Heart left ventricle (tissue), 16 donors: ENCODE results near the gene WWOX. TPM values are rescaled to one million over a fixed set of nuclear protein-coding genes. Genes with fewer than 3 reads are reported as not detected.

Source experiments
- ATAC-seq, 4 donors: fragments of 200-7000 bp; cut with Tn5 transposase; one replicate each; pipeline ENCODE4 v1.9.1; 2020 to 2022; ENCODE audit warnings: moderate library complexity in 4 of 4, mild to moderate bottlenecking in 3 of 4, moderate number of reproducible peaks in 1 of 4
- DNase-seq, 5 donors: peaks; one replicate each; pipeline ENCODE4 v3.0.0-alpha.2; 2020
- H3K27ac ChIP-seq, 12 donors: fragments of 200-600 bp; sonication (generic) in 4 of 12; one replicate each; pipeline versions ENCODE4 v1.5.0 to v1.8.0; 2016 to 2022; ENCODE audit warnings: mild to moderate bottlenecking in 2 of 12
- H3K27me3 ChIP-seq, 9 donors: fragments of 200-600 bp; sonication (generic) in 2 of 9; one replicate each; pipeline versions ENCODE4 v1.5.1 to v1.8.0; 2016 to 2022; ENCODE audit warnings: mild to moderate bottlenecking in 3 of 9
- H3K36me3 ChIP-seq, 9 donors: fragments of 200-600 bp; sonication (generic) in 2 of 9; one replicate each; pipeline versions ENCODE4 v1.5.0 to v1.8.0; 2018 to 2022; ENCODE audit warnings: mild to moderate bottlenecking in 2 of 9
- H3K4me1 ChIP-seq, 12 donors: fragments of 200-600 bp; sonication (generic) in 4 of 12; one replicate each; pipeline versions ENCODE4 v1.5.0 to v1.8.0; 2016 to 2022; ENCODE audit warnings: mild to moderate bottlenecking in 3 of 12
- H3K4me3 ChIP-seq, 12 donors: fragments of 200-600 bp; sonication (generic) in 4 of 12; one replicate each; pipeline versions ENCODE4 v1.5.0 to v1.8.0; 2017 to 2022; ENCODE audit warnings: mild to moderate bottlenecking in 9 of 12, moderate library complexity in 4 of 12
- H3K9me3 ChIP-seq, 12 donors: fragments of 200-600 bp; sonication (generic) in 4 of 12; one replicate each; pipeline versions ENCODE4 v1.5.0 to v1.8.0; 2016 to 2022; ENCODE audit warnings: mild to moderate bottlenecking in 1 of 12
- POLR2A ChIP-seq, 2 donors: fragments of 450-650 bp; IDR thresholded peaks; one replicate each; pipeline ENCODE4 v1.6.1; 2017; ENCODE audit warnings: antibody characterized with exemption in 2 of 2, mild to moderate bottlenecking in 2 of 2, moderate library complexity in 2 of 2
- WGBS, 4 donors: extraction: QIAGEN DNeasy Blood & Tissue Kit in 2 of 4; methylation state at CpG; one replicate each; pipeline versions ENCODE4 v1.1.5 to v1.1.7; 2013 to 2018; 5-methylcytosine and 5-hydroxymethylcytosine counted together
- intact Hi-C, 10 donors: fragments of 100-400 bp; cut with DNase I; formaldehyde crosslinking; loops; one replicate each; pipeline versions ENCODE4 v1.11.1 to v1.14.2; 2022
- polyA plus RNA-seq, 2 donors: library from polyadenylated mRNA; stranded (reverse); fragments of 200-250 nt; gene quantifications; one replicate each; pipeline ENCODE4 v1.2.3, GENCODE V29; 2013
- total RNA-seq, 9 donors: library from RNA; depleted of rRNA in 2 of 9; stranded (reverse); fragments of >200 nt in 2 of 9; fragmentation: NEBNext Ultra II Directional in 3 of 9; extraction: Animal tissue kit (Norgen Biotek cat#: 25700) in 3 of 9; gene quantifications; one replicate each; pipeline versions ENCODE4 v1.1.0 to v1.2.4, GENCODE V29; 2016 to 2023
- TF ChIP-seq, protein P1 (sequence below), 12 donors: fragments of 200-600 bp; sonication (generic) in 4 of 12; IDR thresholded peaks; one replicate each; pipeline versions ENCODE4 v1.5.0 to v1.8.0; 2018 to 2022; ENCODE audit warnings: antibody characterized with exemption in 12 of 12, mild to moderate bottlenecking in 5 of 12
- donor health status: ischemic (EF 13 %, LVEDD 7.1; RV severe dilation, severe dysfunction).
- donor health status: healthy with polysubstance abuse.
- donor health status: DM: no; HTN: yes; CAD: no.
- donor health status: DM: no; HTN: no; CAD: no.
- donor health status: ischemic (EF 25% LVEDD 6.9; RV normal size, moderate dysfunction).
- donor health status: ischemic (EF 25% LVEDD 5.7; RV mildly dilated, moderate dysfunction).
- donor health status: healthy.
- donor health status: DM: yes; HTN: yes; CAD: no.
- donor health status: ischemic (EF 35%, LVEDD 5.7; RV mildly dilated, moderate dysfunction).
- donor health status: nonischemic (EF 11% LVEDD 7.7; RV severe dilation, severe dysfunction).
- donor health status: DM: yes; HTN: yes; CAD: no.
- donor health status: PGD.
- donor health status: ischemic (EF 29% LVEDD 5.4; RV normal size, mild dysfunction).
- donor health status: nonischemic (EF 23%, LVEDD 6.1; RV moderate dilation, normal function).

Gene WWOX
- total and polyA plus RNA-seq, 11 donors: 4.3 to 18.3 (median 9.1) TPM

DNA sequence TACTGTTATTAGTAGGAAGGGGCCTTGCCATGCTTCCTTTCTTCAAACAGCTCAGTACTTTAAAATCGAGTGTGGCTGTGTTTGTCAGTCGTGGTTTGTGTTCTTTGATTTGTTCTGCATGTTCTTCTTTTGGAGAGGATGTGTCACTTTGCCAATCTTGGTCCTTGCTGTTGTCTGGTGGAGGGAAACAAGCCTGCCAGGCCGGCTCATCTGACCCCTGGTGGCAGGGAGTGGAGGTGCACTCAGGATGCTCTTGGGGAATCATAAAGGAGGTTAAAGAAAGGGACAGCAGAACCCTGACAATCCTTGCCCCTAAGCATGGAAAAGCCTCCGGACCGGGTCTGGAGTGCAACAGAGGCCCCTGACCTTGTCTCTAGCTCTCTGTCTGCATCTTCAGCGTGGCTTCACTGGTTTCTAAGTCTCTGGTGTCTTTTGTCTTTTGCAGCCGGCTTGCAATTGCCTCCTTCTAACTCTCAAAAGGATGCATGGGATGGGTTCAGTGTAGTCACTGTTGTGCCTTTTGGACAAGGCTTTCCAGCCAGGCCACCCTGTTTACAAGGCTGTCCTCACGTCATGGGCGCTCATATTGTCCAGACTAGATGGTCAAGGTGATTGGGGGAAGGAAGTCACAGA lies 135.8 kb downstream of the WWOX start:
- peak; percentile 47 to 76 (median 55) for DNase-seq
- TF ChIP-seq, protein P1, sequence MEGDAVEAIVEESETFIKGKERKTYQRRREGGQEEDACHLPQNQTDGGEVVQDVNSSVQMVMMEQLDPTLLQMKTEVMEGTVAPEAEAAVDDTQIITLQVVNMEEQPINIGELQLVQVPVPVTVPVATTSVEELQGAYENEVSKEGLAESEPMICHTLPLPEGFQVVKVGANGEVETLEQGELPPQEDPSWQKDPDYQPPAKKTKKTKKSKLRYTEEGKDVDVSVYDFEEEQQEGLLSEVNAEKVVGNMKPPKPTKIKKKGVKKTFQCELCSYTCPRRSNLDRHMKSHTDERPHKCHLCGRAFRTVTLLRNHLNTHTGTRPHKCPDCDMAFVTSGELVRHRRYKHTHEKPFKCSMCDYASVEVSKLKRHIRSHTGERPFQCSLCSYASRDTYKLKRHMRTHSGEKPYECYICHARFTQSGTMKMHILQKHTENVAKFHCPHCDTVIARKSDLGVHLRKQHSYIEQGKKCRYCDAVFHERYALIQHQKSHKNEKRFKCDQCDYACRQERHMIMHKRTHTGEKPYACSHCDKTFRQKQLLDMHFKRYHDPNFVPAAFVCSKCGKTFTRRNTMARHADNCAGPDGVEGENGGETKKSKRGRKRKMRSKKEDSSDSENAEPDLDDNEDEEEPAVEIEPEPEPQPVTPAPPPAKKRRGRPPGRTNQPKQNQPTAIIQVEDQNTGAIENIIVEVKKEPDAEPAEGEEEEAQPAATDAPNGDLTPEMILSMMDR (IDR thresholded peaks at IDR 0.05): peak; percentile 73 to 94 (median 87)
- TF ChIP-seq POLR2A (IDR thresholded peaks at IDR 0.05): no peak
- intact Hi-C loops: loop anchor here in 9 of 10 donors (2.0 to 10.0 kb wide), 10 partner anchors 108 to 1370 kb away; partner anchors contain the start of gene MAF (in 2 of the 9)

DNA sequence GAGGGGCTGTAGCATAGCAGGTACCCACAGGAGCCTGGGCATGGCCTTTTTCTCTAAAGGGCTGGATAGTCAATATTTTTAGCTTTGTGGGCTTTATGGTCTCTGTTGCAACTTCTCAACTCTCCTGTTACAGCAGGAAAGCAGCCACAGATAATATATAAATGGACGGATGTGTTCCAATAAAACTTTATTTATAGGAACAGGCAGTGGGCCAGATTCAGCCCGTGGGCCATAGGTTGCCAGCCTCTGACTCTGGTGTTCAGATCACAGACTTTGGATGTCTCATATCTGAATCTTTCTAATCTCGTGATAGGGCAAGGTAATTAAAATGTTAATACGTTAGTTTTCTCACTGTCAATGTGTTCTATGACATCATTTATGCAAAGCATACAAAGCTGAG lies 136.4 kb downstream of the WWOX start:
- Histone ChIP-seq H3K27ac (no peak overlapping the region), H3K4me1 (peaks cover 0 to 18% (median 5%) of the 10 kb centered on the region in 12 donors), H3K9me3 (no peaks in the 10 kb centered on the region), H3K27me3 (no peaks in the 10 kb centered on the region), H3K4me3 (no peak overlapping the region), H3K36me3 (no peaks in the 10 kb centered on the region)
- WGBS, 4 donors: 75 to 89% (median 85%) methylated on average over 4 of the region's 4 CpGs
- intact Hi-C loops: loop anchor here in 9 of 10 donors (2.0 to 10.0 kb wide), 10 partner anchors 109 to 1369 kb away; partner anchors contain the start of gene MAF (in 2 of the 9)
- ATAC-seq (no peak), DNase-seq (no peak)
- TF ChIP-seq, protein P1 (IDR thresholded peaks at IDR 0.05): no peak
- no peak for TF ChIP-seq POLR2A (IDR thresholded peaks at IDR 0.05)

More for the DNA sequence above, 135.8 kb downstream of the WWOX start:
- H3K27ac ChIP-seq: no peak overlapping the region
- H3K36me3 ChIP-seq: no peaks in the 10 kb centered on the region
- H3K27me3 ChIP-seq: no peaks in the 10 kb centered on the region
- WGBS, 4 donors: 44 to 53% (median 49%) methylated on average over 9 of the region's 9 CpGs
- H3K9me3 ChIP-seq: no peaks in the 10 kb centered on the region
- peaks cover 0 to 18% (median 5%) of the 10 kb centered on the region in 12 donors for H3K4me1 ChIP-seq
- H3K4me3 ChIP-seq: no peak overlapping the region
- peak; percentile 33 to 76 (median 66) for ATAC-seq

DNA sequence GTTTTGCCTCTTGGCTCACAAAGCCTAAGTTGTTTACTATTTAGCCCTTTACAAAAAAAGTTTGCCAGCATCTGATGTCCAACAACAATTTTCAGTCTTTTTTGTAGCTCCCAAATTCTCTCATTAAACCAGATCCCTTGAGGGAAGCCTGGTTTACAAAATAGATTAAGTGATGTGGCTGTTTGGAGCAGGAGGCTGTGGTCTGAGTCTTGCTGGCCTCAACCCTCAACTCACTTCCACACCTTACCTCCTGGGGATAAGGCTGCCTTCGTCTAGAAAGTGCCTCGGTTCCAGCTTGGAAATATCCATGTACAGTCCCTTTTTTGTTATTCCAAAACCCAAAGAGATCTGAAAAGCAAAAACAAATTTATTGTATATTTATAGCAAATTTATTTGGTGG lies 138.4 kb downstream of the WWOX start:
- DNase-seq (no peak), ATAC-seq (peak in 2 of 4 donors; percentile 36 to 41)
- Histone ChIP-seq H3K27ac (peak overlapping the region in 1 of 12 donors; percentile 2), H3K36me3 (no peaks in the 10 kb centered on the region), H3K4me3 (no peak overlapping the region), H3K27me3 (no peaks in the 10 kb centered on the region), H3K4me1 (peaks cover 0 to 25% (median 5%) of the 10 kb centered on the region in 12 donors), H3K9me3 (no peaks in the 10 kb centered on the region)
- TF ChIP-seq, protein P1 (IDR thresholded peaks at IDR 0.05): no peak
- TF ChIP-seq POLR2A (IDR thresholded peaks at IDR 0.05): no peak
- WGBS, 4 donors: 54 to 74% (median 58%) methylated on average over 2 of the region's 2 CpGs
- intact Hi-C loops: loop anchor here in 9 of 10 donors (5.0 to 10.0 kb wide), 8 partner anchors 111 to 1367 kb away; partner anchors contain the start of gene MAF (in 2 of the 9)

DNA sequence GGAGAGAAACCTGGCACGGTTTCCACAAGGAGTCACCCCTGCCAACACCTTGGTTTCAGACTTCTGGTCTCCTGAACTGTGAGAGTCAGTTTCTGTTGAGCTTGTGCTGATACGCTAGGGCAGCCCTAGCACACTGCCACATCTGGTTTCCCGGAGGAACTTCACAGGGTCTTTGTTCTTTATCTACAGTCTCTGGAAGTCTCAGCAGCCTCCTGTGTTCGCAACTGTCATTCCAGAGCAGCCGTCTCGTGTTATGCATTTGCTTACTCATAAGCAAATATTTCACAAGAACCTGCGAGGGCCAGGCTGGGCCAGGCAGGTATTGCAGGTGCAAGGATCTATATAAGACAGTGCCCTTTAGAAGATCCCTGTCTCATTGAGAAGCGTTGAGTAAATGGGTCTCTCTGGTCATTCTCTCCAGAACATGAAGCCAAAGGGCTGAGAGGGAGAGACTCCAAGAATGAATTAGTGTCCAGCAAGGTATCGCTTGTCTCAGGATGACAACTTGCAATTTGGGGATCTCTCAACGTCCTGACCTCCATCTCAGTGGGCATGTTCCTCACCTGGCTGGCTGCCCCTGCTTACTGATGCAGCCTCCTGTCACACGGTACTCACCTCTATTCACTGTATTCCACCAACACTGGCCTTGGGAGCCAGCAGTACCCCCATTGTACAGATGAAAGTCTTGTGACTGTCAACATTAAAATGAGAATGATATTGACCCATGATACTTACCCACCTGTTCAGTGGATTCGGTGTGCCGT lies 141.2 kb downstream of the WWOX start:
- TF ChIP-seq, protein P1 (IDR thresholded peaks at IDR 0.05): no peak
- TF ChIP-seq POLR2A (IDR thresholded peaks at IDR 0.05): no peak
- intact Hi-C loops: no loop called here
- no peaks in the 10 kb centered on the region for H3K9me3 ChIP-seq
- H3K4me1 ChIP-seq: peaks cover 0 to 18% (median 5%) of the 10 kb centered on the region in 12 donors
- WGBS, 4 donors: 90 to 92% (median 90%) methylated on average over 13 of the region's 13 CpGs
- H3K27ac ChIP-seq: no peak overlapping the region
- no peaks in the 10 kb centered on the region for H3K36me3 ChIP-seq
- no peaks in the 10 kb centered on the region for H3K27me3 ChIP-seq
- ATAC-seq (no peak), DNase-seq (no peak)
- H3K4me3 ChIP-seq: no peak overlapping the region
